ENCODE results near the gene CTTNBP2NL.

GRCh38 chr1:112386731-112387346 lies 9.2 kb upstream of the CTTNBP2NL start:
- TF ChIP-seq POLR2A (IDR thresholded peaks at IDR 0.05) (no peak), CTCF (IDR thresholded peaks at IDR 0.05) (no peak)

Measured in stomach (tissue), 4 donors.